Testis (tissue), 3 donors: ENCODE data around the gene CCDC106. TPM values are rescaled to one million over a fixed set of nuclear protein-coding genes. Genes with fewer than 3 reads are reported as not detected.

Source experiments
- DNase-seq: peaks from one replicate; pipeline ENCODE4 v3.0.0-alpha.2; 2019
- H3K27ac ChIP-seq, 2 donors: fragments of 200-600 bp; sonication (generic); one replicate each; pipeline ENCODE4 v1.5.1; 2019
- H3K27me3 ChIP-seq: fragments of 200-600 bp; sonication (generic); one replicate; pipeline ENCODE4 v1.5.1; 2019
- H3K36me3 ChIP-seq: fragments of 200-600 bp; sonication (generic); one replicate; pipeline ENCODE4 v1.5.1; 2017; ENCODE audit warnings: low read depth; ENCODE audit errors: missing control alignments
- H3K4me1 ChIP-seq: fragments of 200-600 bp; sonication (generic); one replicate; pipeline ENCODE4 v1.5.1; 2019
- H3K4me3 ChIP-seq, 2 donors: fragments of 200-600 bp; sonication (generic); one replicate each; pipeline ENCODE4 v1.5.1; 2017 to 2019
- H3K9me3 ChIP-seq: fragments of 200-600 bp; sonication (generic); one replicate; pipeline ENCODE4 v1.5.1; 2017
- CTCF ChIP-seq, 3 experiments: fragments of 450-650 bp in 2 of 3; fragments of 200-600 bp in 1 of 3; sonication (generic) in 1 of 3; IDR thresholded peaks; one replicate each; pipeline ENCODE4 v1.5.1; 2016 to 2019; ENCODE audit warnings: antibody characterized with exemption in 3 of 3, mild to moderate bottlenecking in 2 of 3, moderate library complexity in 1 of 3
- POLR2A ChIP-seq: fragments of 450-650 bp; IDR thresholded peaks from one replicate; pipeline ENCODE4 v1.6.1; 2017; ENCODE audit warnings: antibody characterized with exemption, mild to moderate bottlenecking, moderate library complexity
- WGBS, 2 donors: methylation state at CpG; one replicate each; pipeline ENCODE4 v1.1.5; 2018; 5-methylcytosine and 5-hydroxymethylcytosine counted together
- intact Hi-C: fragments of 100-400 bp; cut with DNase I; formaldehyde crosslinking; loops from one replicate; pipeline ENCODE4 v1.15.1; 2023; ENCODE audit warnings: low total_unique reads
- polyA plus RNA-seq: library from polyadenylated mRNA; stranded (reverse); fragments of 350-450 nt; fragmentation: Illumina TruSeq; extraction: RNeasy Lipid Tissue Mini Kit (QIAGEN cat#74804); gene quantifications from one replicate; pipeline ENCODE4 v1.2.3, GENCODE V29; 2014; ENCODE audit warnings: low read depth, low replicate concordance; ENCODE audit not compliant: insufficient read depth
- total RNA-seq, 2 donors: library from RNA; depleted of rRNA; stranded (reverse); fragments of >200 nt; gene quantifications; one replicate each; pipeline ENCODE4 v1.2.3, GENCODE V29; 2016

CCDC106 gene
- total and polyA plus RNA-seq, 3 donors from 2014 or later: 34.5 to 84.9 (median 57.0) TPM

- Histone ChIP-seq H3K4me1 (peaks cover 11% of the 10 kb centered on the region), H3K4me3 (peak overlapping the region in 1 of 2 donors; percentile 79), H3K27me3 (no peaks in the 10 kb centered on the region), H3K9me3 (no peaks in the 10 kb centered on the region), H3K36me3 (no peaks in the 10 kb centered on the region), H3K27ac (peak overlapping the region; percentile 76 to 95)
- WGBS, 2 donors: 64 to 88% methylated on average over 6 to 17 of the region's 17 CpGs
- intact Hi-C loops: no loop called here
- DNase-seq: no peak
- no peak for TF ChIP-seq POLR2A
- no peak for TF ChIP-seq CTCF (IDR thresholded peaks at IDR 0.05)
Observed at GRCh38 chr19:55649268-55650125, 1.5 kb downstream of the CCDC106 start.

- Histone ChIP-seq H3K9me3 (no peaks in the 10 kb centered on the region), H3K27ac (no peak overlapping the region), H3K4me1 (peaks cover 10% of the 10 kb centered on the region), H3K36me3 (no peaks in the 10 kb centered on the region), H3K4me3 (no peak overlapping the region), H3K27me3 (no peaks in the 10 kb centered on the region)
- WGBS, 2 donors: 92 to 94% methylated on average over 4 of the region's 4 CpGs
- no peak for DNase-seq
- TF ChIP-seq POLR2A (no peak), CTCF (IDR thresholded peaks at IDR 0.05) (no peak)
- intact Hi-C loops: no loop called here
Observed at GRCh38 chr19:55650126-55650557, 2.1 kb downstream of the CCDC106 start.

- H3K36me3 ChIP-seq: no peaks in the 10 kb centered on the region
- H3K27me3 ChIP-seq: no peaks in the 10 kb centered on the region
- no peak overlapping the region for H3K4me3 ChIP-seq
- intact Hi-C loops: no loop called here
- no peaks in the 10 kb centered on the region for H3K9me3 ChIP-seq
- WGBS, 2 donors: 88 to 90% methylated on average over 17 of the region's 17 CpGs
- peaks cover 10% of the 10 kb centered on the region for H3K4me1 ChIP-seq
- no peak for TF ChIP-seq CTCF (IDR thresholded peaks at IDR 0.05)
- no peak for TF ChIP-seq POLR2A
- no peak overlapping the region for H3K27ac ChIP-seq
- no peak for DNase-seq
Observed at GRCh38 chr19:55650602-55651230, 2.7 kb downstream of the CCDC106 start.

GRCh38 chr19:55651236-55651635 is 3.2 kb downstream of the CCDC106 start:
- TF ChIP-seq CTCF (IDR thresholded peaks at IDR 0.05) (no peak), POLR2A (no peak)
- no peak overlapping the region for H3K4me3 ChIP-seq
- H3K36me3 ChIP-seq: no peaks in the 10 kb centered on the region
- intact Hi-C loops: no loop called here
- H3K27me3 ChIP-seq: no peaks in the 10 kb centered on the region
- WGBS, 2 donors: 83 to 90% methylated on average over 18 of the region's 18 CpGs
- no peaks in the 10 kb centered on the region for H3K9me3 ChIP-seq
- DNase-seq: no peak
- H3K27ac ChIP-seq: no peak overlapping the region
- H3K4me1 ChIP-seq: peaks cover 15% of the 10 kb centered on the region
